GM18951 (cell line): ENCODE measurements around the gene SERGEF.

ENCODE experiments used
- POLR2A ChIP-seq: IDR thresholded peaks from 4 replicates; pipeline ENCODE4 v1.6.1; 2011; ENCODE audit warnings: mild to moderate bottlenecking; ENCODE audit not compliant: insufficient read length, insufficient read depth; ENCODE audit errors: extremely low read depth
- in situ Hi-C: fragments of 300-500 bp; cut with MboI; formaldehyde crosslinking; loops from one replicate; pipeline ENCODE4 v1.12.0; 2022; ENCODE audit warnings: low sequenced_read_pairs, mixed read lengths, inconsistent platforms; ENCODE audit not compliant: unreplicated experiment

The SERGEF gene

DNA sequence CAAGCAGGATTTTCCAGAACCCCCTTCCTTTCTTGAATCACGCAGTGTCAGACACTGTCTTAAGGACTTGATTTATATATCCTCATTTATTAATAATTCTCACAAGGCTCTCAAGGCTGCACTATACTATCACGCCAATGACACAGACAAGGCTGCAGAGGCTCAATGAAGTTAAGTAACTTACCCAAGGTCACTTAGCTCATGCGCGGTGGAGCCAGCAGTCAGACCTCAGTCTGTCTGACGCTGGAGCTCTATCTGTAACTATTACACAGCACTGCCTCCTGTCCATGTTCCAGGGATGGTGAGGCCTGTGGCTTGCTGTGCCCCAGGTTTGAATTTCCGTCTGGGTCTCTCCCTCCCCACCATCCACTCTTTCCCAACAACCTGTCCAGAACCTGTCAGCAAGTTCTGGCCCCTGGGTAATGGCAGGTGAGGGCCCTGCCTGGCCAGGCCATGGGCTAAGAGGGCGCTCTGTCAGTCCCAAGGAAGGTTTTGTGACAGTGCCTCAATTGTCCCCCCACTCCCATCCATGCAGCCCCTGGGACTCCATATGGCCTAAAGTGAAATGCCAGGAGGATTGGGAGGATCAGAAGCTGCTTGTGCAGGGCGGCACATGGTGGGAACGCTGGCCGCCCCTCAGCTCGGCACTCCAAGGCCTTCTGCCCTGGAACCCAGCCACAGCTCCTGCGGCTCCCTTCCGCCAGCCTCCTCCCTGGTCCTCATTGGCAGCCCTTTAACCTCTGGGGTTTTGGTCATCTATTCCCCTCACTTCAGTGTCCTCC lies 269.6 kb downstream of the SERGEF start:
- no peak for TF ChIP-seq POLR2A
- in situ Hi-C loops = no loop called here

DNA sequence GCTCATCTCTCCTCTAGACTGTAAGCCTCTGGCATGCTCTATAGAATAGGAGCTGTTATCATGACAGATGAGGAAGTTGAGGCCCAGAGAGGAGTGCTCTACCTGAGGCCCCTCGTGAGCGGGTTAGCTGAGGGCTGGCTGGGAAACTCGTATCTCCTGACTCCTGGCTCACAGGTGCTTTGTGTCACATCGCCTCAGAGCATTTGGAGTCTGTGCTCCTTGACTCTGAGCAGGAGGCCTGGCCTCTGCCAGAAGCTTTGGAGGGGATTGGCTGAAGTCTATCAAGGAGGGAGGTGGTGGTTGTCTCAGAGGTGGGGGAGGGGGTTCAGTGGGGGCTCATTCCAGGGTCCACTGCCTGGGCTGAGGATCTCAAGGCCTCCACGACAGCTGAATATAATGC lies 270.8 kb downstream of the SERGEF start:
- no peak for TF ChIP-seq POLR2A
- in situ Hi-C loops = no loop called here

DNA sequence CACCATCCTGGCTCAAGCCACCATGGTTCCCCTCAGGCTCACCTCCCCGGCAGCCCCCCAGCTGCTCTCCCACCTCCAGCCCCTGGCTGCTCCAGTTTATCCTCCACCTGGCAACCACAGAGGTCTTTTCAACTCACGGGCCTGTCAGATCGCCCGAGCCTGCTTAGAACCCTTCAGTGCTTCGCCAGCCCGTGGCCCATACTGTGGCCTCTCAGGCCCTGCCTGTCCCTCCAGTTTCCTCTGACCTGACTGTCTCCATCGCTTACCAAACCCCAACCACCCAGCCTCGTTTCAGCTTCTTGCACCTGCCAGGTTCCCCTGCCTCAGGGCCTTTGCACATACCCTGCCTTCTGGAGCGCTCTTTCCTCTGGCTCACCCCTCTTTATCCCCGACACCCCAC lies 271.4 kb downstream of the SERGEF start:
- in situ Hi-C loops = no loop called here
- TF ChIP-seq POLR2A = no peak

DNA sequence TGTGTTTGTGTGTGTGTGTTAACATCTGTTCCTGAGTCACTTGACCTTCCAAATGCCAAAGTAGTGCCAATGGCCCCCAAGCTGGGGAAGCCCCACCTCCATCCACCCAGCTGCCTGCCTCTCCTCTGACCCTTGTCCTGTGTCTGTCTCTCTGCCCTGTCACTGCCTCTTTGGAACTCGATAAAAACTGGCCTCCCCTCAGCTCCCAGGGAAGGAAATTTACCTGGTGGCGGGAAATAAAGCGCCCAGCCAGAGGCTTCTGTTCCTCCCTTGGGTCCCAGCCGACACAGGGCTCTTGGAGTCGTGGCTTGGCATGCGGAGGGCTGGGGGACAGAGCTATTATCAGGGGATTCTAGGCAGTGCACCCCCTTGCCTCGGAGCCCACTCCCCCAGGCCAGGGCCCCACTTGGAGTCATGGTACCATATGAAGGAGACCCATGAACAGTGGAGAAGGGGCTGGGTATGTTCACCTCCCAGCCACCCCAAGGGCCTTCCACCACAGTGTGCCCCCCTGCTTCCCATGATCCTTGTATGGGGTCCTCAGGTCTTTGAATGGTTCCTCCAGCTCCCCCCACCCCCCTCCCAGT lies 272.1 kb downstream of the SERGEF start:
- in situ Hi-C loops = no loop called here
- TF ChIP-seq POLR2A = no peak

DNA sequence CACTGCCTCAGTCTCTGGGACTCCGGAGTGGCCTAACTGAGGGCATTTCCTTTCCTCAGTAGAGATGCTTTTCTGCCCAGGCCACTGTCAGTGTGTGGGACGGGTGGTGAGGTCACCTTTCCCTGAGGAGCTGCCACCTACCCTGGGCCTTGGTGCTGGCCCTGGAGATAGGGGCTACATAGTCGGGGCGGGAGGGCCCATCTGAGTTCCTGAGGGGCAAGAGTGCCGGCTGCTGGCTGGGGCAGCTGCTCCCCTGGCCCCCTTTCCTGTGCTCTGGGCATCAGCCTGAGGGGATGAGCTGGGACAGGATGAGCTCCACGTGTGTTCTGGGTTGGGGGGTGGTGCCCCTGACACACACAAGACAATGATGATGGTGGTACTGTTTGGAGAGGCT lies 272.9 kb downstream of the SERGEF start:
- TF ChIP-seq POLR2A = no peak
- in situ Hi-C loops = no loop called here

DNA sequence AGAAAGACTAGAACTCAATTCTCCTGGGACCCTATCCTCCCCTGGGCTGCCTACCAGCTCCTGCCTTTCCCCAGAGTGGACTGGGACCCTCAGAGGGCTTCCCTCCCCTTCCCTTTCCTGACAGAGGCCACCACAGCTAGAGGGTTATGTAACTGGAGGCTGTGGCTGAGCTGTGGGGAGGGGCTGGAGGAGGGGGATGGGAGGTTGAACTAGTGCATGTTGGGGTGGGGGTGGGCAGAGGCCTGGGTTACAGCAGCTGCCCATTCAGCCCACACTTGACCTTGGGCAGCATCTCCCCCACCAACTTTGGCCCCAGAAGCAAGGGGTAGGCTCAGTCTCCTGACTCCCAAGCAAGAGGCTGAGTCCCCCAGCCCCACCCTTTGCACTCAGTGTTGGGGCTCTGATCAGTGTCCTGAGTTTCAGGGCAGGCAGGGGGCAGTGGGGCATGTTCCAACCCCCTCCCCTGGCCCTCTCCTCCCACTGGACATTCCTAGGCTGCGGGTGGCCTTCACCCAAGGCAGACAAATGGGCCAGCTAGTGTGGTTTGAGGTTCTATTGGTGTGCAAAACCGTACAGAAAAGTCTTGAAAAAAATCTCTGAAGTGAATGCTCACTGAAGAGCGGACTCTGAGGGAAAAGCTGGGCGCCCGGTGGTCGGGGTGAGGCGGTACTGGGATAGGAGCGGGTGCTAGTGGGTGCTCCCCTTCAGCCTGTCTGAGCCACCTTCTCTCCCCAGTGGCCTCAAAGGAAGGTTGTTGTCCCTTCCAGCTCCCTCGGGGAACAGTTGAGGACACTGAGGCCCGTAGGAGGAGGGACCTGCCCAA lies 274.5 kb downstream of the SERGEF start:
- TF ChIP-seq POLR2A = no peak
- in situ Hi-C loops = no loop called here
